HL-60 (cell line): Measurements from ENCODE around the gene LOXL3.

Source experiments
- DNase-seq, 2 experiments: peaks; one replicate each; pipeline ENCODE4 v3.0.0-alpha.2; 2010 to 2020; ENCODE audit warnings: low read depth in 1 of 2, low spot score in 1 of 2
- H3K27ac ChIP-seq: fragments of 250-450 bp; sonication (Bioruptor Pico); replicated peaks from 2 replicates; pipeline ENCODE4 v1.5.1; 2020; ENCODE audit warnings: mild to moderate bottlenecking, moderate library complexity
- H3K27me3 ChIP-seq: fragments of 250-450 bp; sonication (Bioruptor Pico); 2 replicates; pipeline ENCODE4 v1.5.1; 2021; ENCODE audit warnings: mild to moderate bottlenecking, moderate library complexity; ENCODE audit not compliant: insufficient read depth, poor library complexity, severe bottlenecking
- H3K4me3 ChIP-seq: replicated peaks from 2 replicates; pipeline ENCODE4 v1.5.1; 2011; ENCODE audit warnings: mild to moderate bottlenecking, control low read depth, low read length; ENCODE audit not compliant: insufficient read depth
- GABPA ChIP-seq: IDR thresholded peaks from 2 replicates; pipeline ENCODE4 v1.6.1; 2012; ENCODE audit warnings: low read depth
- POLR2AphosphoS5 ChIP-seq: IDR thresholded peaks from 2 replicates; pipeline ENCODE4 v1.6.1; 2012; ENCODE audit warnings: low read depth
- SPI1 ChIP-seq: IDR thresholded peaks from 2 replicates; pipeline ENCODE4 v1.6.1; 2012; ENCODE audit warnings: low read depth, mild to moderate bottlenecking, borderline replicate concordance
- TF ChIP-seq, protein P1 (sequence below): IDR thresholded peaks from 2 replicates; pipeline ENCODE4 v1.6.1; 2012; ENCODE audit warnings: low read depth; ENCODE audit not compliant: insufficient replicate concordance
- TF ChIP-seq, protein P2 (sequence below): IDR thresholded peaks from one replicate; pipeline ENCODE4 v1.5.1; 2011; ENCODE audit warnings: low read length, control low read depth, inconsistent platforms; ENCODE audit not compliant: insufficient read depth

The LOXL3 gene

DNA sequence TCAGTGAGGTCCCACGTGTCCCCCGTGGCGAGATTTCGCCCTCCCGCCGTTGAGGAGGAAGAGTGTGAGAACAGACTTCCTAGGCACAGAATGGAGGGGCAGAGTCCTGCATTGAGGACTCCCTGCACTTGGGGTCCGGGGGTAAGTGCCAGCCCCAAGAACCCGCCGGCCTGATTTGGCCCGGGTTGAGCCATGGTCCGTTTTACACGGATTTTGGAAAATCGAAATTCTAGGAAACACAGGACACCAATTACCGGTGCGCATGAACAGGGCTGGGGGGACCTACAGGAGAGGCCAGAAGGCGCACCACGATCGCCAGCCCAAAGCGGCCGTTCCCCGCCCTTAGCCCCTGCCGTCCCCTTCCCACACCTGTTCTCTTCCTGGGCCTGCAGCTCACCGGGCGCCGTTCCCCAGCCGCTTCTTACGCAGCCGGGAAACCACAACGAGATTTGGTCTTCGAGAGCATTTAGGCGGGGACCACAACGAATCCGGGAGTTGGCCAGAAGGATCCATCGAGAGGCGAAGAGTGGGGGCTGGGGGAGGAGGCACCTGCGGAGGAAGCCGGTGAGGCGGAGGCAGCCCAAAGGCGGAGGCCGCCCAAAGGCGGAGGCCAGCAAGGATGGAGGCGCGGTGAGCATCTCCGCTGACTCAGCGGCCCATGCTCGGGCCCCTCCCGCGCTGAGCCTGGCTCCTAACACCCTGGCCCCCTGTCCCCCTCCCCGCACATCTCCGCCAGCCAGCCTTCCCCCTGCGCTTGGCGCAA is 40.0 kb downstream of the LOXL3 start:
- TF ChIP-seq POLR2AphosphoS5 (no peak), SPI1 (no peak), GABPA (no peak)
- TF ChIP-seq, protein P1, sequence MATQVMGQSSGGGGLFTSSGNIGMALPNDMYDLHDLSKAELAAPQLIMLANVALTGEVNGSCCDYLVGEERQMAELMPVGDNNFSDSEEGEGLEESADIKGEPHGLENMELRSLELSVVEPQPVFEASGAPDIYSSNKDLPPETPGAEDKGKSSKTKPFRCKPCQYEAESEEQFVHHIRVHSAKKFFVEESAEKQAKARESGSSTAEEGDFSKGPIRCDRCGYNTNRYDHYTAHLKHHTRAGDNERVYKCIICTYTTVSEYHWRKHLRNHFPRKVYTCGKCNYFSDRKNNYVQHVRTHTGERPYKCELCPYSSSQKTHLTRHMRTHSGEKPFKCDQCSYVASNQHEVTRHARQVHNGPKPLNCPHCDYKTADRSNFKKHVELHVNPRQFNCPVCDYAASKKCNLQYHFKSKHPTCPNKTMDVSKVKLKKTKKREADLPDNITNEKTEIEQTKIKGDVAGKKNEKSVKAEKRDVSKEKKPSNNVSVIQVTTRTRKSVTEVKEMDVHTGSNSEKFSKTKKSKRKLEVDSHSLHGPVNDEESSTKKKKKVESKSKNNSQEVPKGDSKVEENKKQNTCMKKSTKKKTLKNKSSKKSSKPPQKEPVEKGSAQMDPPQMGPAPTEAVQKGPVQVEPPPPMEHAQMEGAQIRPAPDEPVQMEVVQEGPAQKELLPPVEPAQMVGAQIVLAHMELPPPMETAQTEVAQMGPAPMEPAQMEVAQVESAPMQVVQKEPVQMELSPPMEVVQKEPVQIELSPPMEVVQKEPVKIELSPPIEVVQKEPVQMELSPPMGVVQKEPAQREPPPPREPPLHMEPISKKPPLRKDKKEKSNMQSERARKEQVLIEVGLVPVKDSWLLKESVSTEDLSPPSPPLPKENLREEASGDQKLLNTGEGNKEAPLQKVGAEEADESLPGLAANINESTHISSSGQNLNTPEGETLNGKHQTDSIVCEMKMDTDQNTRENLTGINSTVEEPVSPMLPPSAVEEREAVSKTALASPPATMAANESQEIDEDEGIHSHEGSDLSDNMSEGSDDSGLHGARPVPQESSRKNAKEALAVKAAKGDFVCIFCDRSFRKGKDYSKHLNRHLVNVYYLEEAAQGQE: no peak
- TF ChIP-seq, protein P2, sequence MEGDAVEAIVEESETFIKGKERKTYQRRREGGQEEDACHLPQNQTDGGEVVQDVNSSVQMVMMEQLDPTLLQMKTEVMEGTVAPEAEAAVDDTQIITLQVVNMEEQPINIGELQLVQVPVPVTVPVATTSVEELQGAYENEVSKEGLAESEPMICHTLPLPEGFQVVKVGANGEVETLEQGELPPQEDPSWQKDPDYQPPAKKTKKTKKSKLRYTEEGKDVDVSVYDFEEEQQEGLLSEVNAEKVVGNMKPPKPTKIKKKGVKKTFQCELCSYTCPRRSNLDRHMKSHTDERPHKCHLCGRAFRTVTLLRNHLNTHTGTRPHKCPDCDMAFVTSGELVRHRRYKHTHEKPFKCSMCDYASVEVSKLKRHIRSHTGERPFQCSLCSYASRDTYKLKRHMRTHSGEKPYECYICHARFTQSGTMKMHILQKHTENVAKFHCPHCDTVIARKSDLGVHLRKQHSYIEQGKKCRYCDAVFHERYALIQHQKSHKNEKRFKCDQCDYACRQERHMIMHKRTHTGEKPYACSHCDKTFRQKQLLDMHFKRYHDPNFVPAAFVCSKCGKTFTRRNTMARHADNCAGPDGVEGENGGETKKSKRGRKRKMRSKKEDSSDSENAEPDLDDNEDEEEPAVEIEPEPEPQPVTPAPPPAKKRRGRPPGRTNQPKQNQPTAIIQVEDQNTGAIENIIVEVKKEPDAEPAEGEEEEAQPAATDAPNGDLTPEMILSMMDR: no peak
- no peak for DNase-seq
- Histone ChIP-seq H3K4me3 (no peak overlapping the region), H3K27ac (no peak overlapping the region), H3K27me3 (peaks cover 63% of the 10 kb centered on the region)

DNA sequence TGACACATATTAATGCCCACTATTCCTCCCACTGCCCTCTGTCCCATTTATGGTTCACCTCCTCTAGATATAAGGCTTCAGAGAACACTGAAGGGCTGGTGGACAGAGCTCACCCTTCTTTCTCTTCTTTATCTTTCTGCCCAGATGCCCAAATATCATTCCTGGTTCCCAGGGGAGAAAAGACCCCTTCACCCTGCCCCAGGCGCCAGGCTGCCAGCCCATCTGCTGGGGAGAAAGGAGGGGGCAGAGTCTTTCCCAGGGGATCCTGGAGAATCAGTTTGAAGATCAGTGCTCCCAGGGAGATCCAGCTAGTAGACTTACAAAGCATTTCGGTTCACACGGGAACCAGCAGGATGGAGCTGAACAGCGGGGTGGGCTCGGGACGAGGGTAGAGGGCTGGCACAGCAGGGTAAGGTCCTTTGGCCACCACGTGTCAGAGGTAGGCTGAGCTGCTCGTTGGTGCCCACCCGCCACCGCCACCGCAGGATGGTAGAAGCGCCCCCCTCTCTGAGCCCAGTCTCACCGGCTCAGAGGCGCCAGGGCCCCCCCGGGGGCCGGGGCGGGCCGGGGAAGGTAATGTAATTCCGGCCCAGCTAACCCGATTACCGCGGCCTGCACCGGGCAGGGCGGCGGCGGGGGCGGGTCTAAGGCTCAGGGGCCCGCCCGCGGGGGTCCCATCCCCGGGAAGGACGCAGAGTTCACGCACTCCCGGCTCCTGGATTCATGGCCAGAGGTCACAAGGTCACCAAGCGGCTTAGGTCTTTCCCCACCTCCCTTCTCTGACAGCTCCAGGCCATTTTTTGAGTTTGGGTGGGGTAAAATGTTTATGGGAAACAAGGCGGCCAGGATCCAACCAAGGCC is 40.8 kb downstream of the LOXL3 start:
- Histone ChIP-seq H3K27ac (no peak overlapping the region), H3K27me3 (peaks cover 59% of the 10 kb centered on the region), H3K4me3 (no peak overlapping the region)
- DNase-seq: no peak
- TF ChIP-seq POLR2AphosphoS5: no peak
- no peak for TF ChIP-seq GABPA
- TF ChIP-seq, protein P1: no peak
- TF ChIP-seq, protein P2: no peak
- no peak for TF ChIP-seq SPI1

GRCh38 chr2:74511104-74511989 is 42.4 kb downstream of the LOXL3 start:
- H3K27me3 ChIP-seq: peaks cover 44% of the 10 kb centered on the region
- TF ChIP-seq, protein P2: no peak
- TF ChIP-seq GABPA (no peak), POLR2AphosphoS5 (no peak), SPI1 (no peak)
- TF ChIP-seq, protein P1: no peak
- DNase-seq: no peak
- no peak overlapping the region for H3K4me3 ChIP-seq
- no peak overlapping the region for H3K27ac ChIP-seq
